Caco-2 (cell line): ENCODE data around the gene UBA7. TPM values are rescaled to one million over a fixed set of nuclear protein-coding genes. Genes with fewer than 3 reads are reported as not detected.

Experiments
- BruUV-seq: library from RNA; stranded (reverse); fragments of 400-500 nt; replicated peaks from 2 replicates; lab custom pipeline; 2021; lab: Mats Ljungman, UMichigan
- CTCF ChIA-PET: fragments of 300-600 bp; sonication (Branson Sonifier 250); formaldehyde crosslinking; loops from one replicate; lab custom pipeline; 2022; ENCODE audit warnings: antibody characterized with exemption; lab: Charles Lee
- POLR2A ChIA-PET: fragments of 300-600 bp; sonication (Branson Sonifier 250); formaldehyde crosslinking; loops from one replicate; lab custom pipeline; 2022; ENCODE audit warnings: antibody characterized with exemption; lab: Charles Lee
- DNase-seq, 2 experiments: peaks; one replicate each; pipeline versions ENCODE4 v3.0.0 to v3.0.0-alpha.2; 2020 to 2022
- H3K27me3 ChIP-seq: replicated peaks from 2 replicates; pipeline ENCODE4 v1.6.0; 2011; ENCODE audit warnings: low read length; ENCODE audit not compliant: control insufficient read depth, insufficient read depth
- H3K36me3 ChIP-seq: 2 replicates; pipeline ENCODE4 v1.5.1; 2011; ENCODE audit warnings: low read length; ENCODE audit not compliant: control insufficient read depth, insufficient read depth
- H3K4me1 ChIP-seq: fragments of 250-450 bp; sonication (Bioruptor Pico); 2 replicates; pipeline ENCODE4 v1.5.1; 2020; ENCODE audit warnings: mild to moderate bottlenecking
- H3K4me3 ChIP-seq: 2 replicates; pipeline ENCODE4 v1.5.1; 2011; ENCODE audit warnings: low read depth, mild to moderate bottlenecking, control low read depth, low read length
- H3K9me3 ChIP-seq: fragments of 250-450 bp; sonication (Bioruptor Pico); 2 replicates; pipeline ENCODE4 v1.5.1; 2020; ENCODE audit warnings: mild to moderate bottlenecking, moderate library complexity
- H3K27ac Mint-ChIP-seq: one replicate; pipeline ENCODE4 v1.8.0; 2022; ENCODE audit warnings: mixed read lengths; ENCODE audit not compliant: unreplicated experiment
- H3K27me3 Mint-ChIP-seq: one replicate; pipeline ENCODE4 v1.8.0; 2022; ENCODE audit warnings: mixed read lengths; ENCODE audit not compliant: insufficient read depth, unreplicated experiment
- H3K36me3 Mint-ChIP-seq: one replicate; pipeline ENCODE4 v1.8.0; 2022; ENCODE audit warnings: mild to moderate bottlenecking, mixed read lengths; ENCODE audit not compliant: insufficient read depth, unreplicated experiment
- H3K4me1 Mint-ChIP-seq: one replicate; pipeline ENCODE4 v1.8.0; 2022; ENCODE audit warnings: low read depth, mixed read lengths; ENCODE audit not compliant: unreplicated experiment
- H3K4me3 Mint-ChIP-seq: one replicate; pipeline ENCODE4 v1.8.0; 2022; ENCODE audit warnings: mild to moderate bottlenecking, moderate library complexity, mixed read lengths; ENCODE audit not compliant: unreplicated experiment
- H3K9me3 Mint-ChIP-seq: one replicate; pipeline ENCODE4 v1.8.0; 2022; ENCODE audit warnings: mixed read lengths; ENCODE audit not compliant: unreplicated experiment
- CTCF ChIP-seq, 2 experiments: fragments of 200-600 bp in 1 of 2; IDR thresholded peaks; 1 replicate in 1 of 2; 2 replicates in 1 of 2; pipeline versions ENCODE4 v1.5.1 to v1.8.0; 2011 to 2022; ENCODE audit warnings: antibody characterized with exemption in 1 of 2, control low read depth in 1 of 2, inconsistent platforms in 1 of 2, low read depth in 1 of 2, low read length in 1 of 2, mild to moderate bottlenecking in 1 of 2, moderate library complexity in 1 of 2; ENCODE audit not compliant: insufficient read depth in 1 of 2, severe bottlenecking in 1 of 2, unreplicated experiment in 1 of 2
- intact Hi-C: fragments of 100-400 bp; cut with micrococcal nuclease; formaldehyde crosslinking; loops from one replicate; pipeline ENCODE4 v1.10.0; 2022; ENCODE audit not compliant: unreplicated experiment
- total RNA-seq: library from RNA; stranded (reverse); gene quantifications from 2 replicates; pipeline ENCODE4 v1.2.3, GENCODE V29; 2022

Gene UBA7
- total RNA-seq, 1 experiment from 2014 or later, result 0.93 TPM

GRCh38 chr3:49775538-49775937 is 38.2 kb downstream of the UBA7 start:
- peaks cover 3% of the 10 kb centered on the region for H3K4me1 ChIP-seq
- H3K27me3 ChIP-seq, result no peaks in the 10 kb centered on the region
- no peaks in the 10 kb centered on the region for H3K9me3 ChIP-seq
- Mint-ChIP-seq H3K9me3 (no peaks in the 10 kb centered on the region), H3K4me1 (peaks cover 8% of the 10 kb centered on the region), H3K27ac (no peak overlapping the region), H3K27me3 (no peaks in the 10 kb centered on the region), H3K4me3 (no peak overlapping the region), H3K36me3 (peaks cover 33% of the 10 kb centered on the region)
- POLR2A ChIA-PET, result no interaction called here
- TF ChIP-seq CTCF (IDR thresholded peaks at IDR 0.05; ENCODE audit: insufficient read depth in 1 of 2, low read depth in 1 of 2, low read length in 1 of 2, severe bottlenecking in 1 of 2, unreplicated experiment in 1 of 2), result no peak
- no peak overlapping the region for H3K4me3 ChIP-seq
- BruUV-seq, result no TSS peak
- CTCF ChIA-PET, result no interaction called here
- DNase-seq, result no peak
- intact Hi-C loops, result no loop called here
- H3K36me3 ChIP-seq, result peaks cover 3% of the 10 kb centered on the region; the same call in 1 of the 2 replicates

DNA sequence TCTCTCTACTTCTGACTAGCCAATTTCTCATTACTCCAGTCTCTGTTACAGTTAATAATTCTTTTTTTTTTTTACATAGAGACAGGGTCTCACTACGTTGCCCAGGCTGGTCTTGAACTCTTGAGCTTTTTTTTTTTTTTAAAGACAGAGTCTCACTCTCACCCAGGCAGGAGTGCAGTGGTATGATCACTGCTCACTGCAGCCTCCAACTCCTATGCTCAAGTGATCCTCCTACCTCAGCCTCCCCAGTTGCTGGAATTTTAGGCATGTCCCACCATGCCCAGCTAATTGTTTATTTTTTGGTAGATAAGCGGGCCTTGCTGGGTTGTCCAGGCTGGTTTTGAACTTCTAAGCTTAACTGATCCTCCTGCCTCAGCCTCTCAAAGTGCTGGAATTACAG is 41.0 kb downstream of the UBA7 start:
- POLR2A ChIA-PET, result no interaction called here

DNA sequence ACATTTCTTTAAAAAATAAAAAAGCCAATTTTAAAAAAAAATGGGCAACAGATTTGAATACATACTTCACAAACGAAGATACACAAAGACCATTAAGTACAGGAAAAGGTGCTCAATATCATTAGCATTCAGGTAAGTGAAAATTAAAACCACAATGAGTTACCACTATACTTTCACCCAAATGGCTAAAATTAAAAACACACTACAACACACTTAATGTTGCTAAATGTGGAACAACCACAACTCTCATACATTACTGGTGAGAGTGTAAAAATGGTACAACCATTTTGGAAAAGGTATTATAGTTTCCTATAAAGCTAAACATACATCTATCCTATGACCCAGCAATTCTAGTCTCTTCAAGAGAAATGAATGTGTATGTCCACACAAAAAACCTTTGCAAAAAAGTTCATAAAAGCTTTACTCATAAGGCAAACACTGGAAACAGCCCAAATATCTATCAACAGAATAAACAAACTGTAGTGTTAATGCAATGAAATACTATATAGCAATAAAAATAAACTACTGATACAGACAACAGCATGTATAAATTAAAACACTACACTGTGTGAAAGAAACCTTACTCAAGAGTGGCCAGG is 42.3 kb downstream of the UBA7 start:
- Histone ChIP-seq H3K36me3 (no peaks in the 10 kb centered on the region), H3K27me3 (no peaks in the 10 kb centered on the region), H3K9me3 (no peaks in the 10 kb centered on the region), H3K4me1 (no peaks in the 10 kb centered on the region), H3K4me3 (no peak overlapping the region)
- peaks cover 13% of the 10 kb centered on the region for H3K36me3 Mint-ChIP-seq
- TF ChIP-seq CTCF (IDR thresholded peaks at IDR 0.05; ENCODE audit: insufficient read depth in 1 of 2, low read depth in 1 of 2, low read length in 1 of 2, severe bottlenecking in 1 of 2, unreplicated experiment in 1 of 2), result no peak
- no peak overlapping the region for H3K27ac Mint-ChIP-seq
- POLR2A ChIA-PET, result no interaction called here
- DNase-seq, result no peak
- no peaks in the 10 kb centered on the region for H3K4me1 Mint-ChIP-seq
- H3K4me3 Mint-ChIP-seq, result no peak overlapping the region
- no TSS peak for BruUV-seq
- H3K9me3 Mint-ChIP-seq, result no peaks in the 10 kb centered on the region
- H3K27me3 Mint-ChIP-seq, result no peaks in the 10 kb centered on the region
- intact Hi-C loops, result no loop called here
- CTCF ChIA-PET, result no interaction called here

More for the DNA sequence above, 41.0 kb downstream of the UBA7 start:
- Histone ChIP-seq H3K9me3 (no peaks in the 10 kb centered on the region), H3K4me3 (no peak overlapping the region), H3K27me3 (no peaks in the 10 kb centered on the region), H3K36me3 (no peaks in the 10 kb centered on the region), H3K4me1 (no peaks in the 10 kb centered on the region)
- no peak for DNase-seq
- H3K9me3 Mint-ChIP-seq, result no peaks in the 10 kb centered on the region
- H3K4me1 Mint-ChIP-seq, result no peaks in the 10 kb centered on the region
- CTCF ChIA-PET, result no interaction called here
- no peaks in the 10 kb centered on the region for H3K27me3 Mint-ChIP-seq
- H3K27ac Mint-ChIP-seq, result no peak overlapping the region
- peaks cover 24% of the 10 kb centered on the region for H3K36me3 Mint-ChIP-seq
- no TSS peak for BruUV-seq
- TF ChIP-seq CTCF (IDR thresholded peaks at IDR 0.05; ENCODE audit: insufficient read depth in 1 of 2, low read depth in 1 of 2, low read length in 1 of 2, severe bottlenecking in 1 of 2, unreplicated experiment in 1 of 2), result no peak
- intact Hi-C loops, result no loop called here
- H3K4me3 Mint-ChIP-seq, result no peak overlapping the region
